Measurements from ENCODE around the gene MUC5B.
"Not testable (repeated sequence)": the region's sequence is repeated elsewhere in the genome, so short reads cannot be mapped to it uniquely, and the experiment has no call there.

The MUC5B gene

DNA sequence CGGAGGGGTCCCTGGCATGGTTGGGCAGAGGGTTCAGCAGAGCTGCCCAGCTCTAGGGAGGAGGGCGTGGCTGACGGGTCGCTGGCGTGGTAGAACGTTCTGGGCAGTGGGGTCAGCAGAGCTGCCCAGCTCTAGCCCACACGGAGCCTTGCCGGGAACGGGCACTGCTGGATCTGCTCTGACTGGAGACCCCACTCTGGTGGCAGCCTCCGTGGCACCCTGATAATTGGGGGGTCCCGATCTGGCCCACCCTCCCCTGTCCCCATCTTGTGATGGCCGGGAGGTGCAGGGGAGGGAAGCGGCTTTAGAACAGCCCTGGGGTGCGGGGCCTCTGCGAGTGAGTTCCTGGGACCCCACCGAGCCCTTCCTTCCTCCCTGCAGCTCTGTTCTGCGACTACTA is 43.2 kb upstream of the MUC5B start:
- no peak overlapping the region for H2AFZ ChIP-seq (ENCODE audit: low read depth, low read length)
- H3K4me1 ChIP-seq (ENCODE audit: insufficient read depth, low read length): no peaks in the 10 kb centered on the region
- H3K9me3 ChIP-seq (ENCODE audit: low read length): peaks cover 2% of the 10 kb centered on the region
- no peaks in the 10 kb centered on the region for H3K27me3 ChIP-seq (ENCODE audit: insufficient read depth, low read length)
- H3K4me3 ChIP-seq (ENCODE audit: low read length): no peak overlapping the region
- no peaks in the 10 kb centered on the region for H3K36me3 ChIP-seq (ENCODE audit: insufficient read depth, low read length)

DNA sequence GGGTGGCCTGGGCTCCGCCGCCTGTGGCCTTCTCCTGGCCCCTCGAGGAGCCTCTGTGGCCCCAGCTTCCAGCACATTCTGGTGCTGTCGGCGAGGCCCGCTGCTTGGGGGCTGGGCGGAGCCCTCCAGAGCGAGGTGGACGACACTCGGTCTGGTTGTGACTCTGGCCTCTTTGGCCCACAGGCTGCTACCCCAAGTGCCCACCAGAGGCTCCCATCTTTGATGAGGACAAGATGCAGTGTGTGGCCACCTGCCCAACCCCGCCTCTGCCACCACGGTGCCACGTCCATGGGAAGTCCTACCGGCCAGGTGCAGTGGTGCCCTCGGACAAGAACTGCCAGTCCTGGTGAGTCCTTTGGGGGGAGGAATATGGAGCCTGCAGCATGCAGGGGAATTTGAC is 42.7 kb upstream of the MUC5B start:
- H3K36me3 ChIP-seq (ENCODE audit: insufficient read depth, low read length): no peaks in the 10 kb centered on the region
- H3K4me1 ChIP-seq (ENCODE audit: insufficient read depth, low read length): no peaks in the 10 kb centered on the region
- no peaks in the 10 kb centered on the region for H3K27me3 ChIP-seq (ENCODE audit: insufficient read depth, low read length)
- H3K4me3 ChIP-seq (ENCODE audit: low read length): no peak overlapping the region
- peaks cover 6% of the 10 kb centered on the region for H3K9me3 ChIP-seq (ENCODE audit: low read length)
- H2AFZ ChIP-seq (ENCODE audit: low read depth, low read length): no peak overlapping the region

DNA sequence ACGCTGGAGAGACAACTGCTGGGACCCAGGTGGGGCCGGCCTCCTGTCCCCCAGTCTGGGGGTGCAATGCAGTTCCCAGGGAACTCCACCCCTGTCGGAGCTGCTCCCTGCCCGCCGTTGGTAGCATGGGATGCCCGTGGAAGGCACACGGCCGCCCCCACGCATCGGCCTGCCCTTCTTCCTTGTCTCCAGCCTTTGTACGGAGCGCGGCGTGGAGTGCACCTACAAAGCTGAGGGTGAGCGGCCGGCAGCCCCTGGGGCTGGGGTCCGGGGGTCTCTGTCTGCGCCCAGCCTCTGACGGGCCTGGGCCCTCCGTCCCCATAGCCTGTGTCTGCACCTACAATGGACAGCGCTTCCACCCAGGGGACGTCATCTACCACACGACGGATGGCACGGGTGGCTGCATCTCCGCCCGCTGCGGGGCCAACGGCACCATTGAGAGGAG is 41.9 kb upstream of the MUC5B start:
- Histone ChIP-seq H3K4me3 (ENCODE audit: low read length) (no peak overlapping the region), H3K36me3 (ENCODE audit: insufficient read depth, low read length) (no peaks in the 10 kb centered on the region), H3K27me3 (ENCODE audit: insufficient read depth, low read length) (no peaks in the 10 kb centered on the region), H2AFZ (ENCODE audit: low read depth, low read length) (no peak overlapping the region), H3K4me1 (ENCODE audit: insufficient read depth, low read length) (no peaks in the 10 kb centered on the region), H3K9me3 (ENCODE audit: low read length) (peaks cover 4% of the 10 kb centered on the region)

DNA sequence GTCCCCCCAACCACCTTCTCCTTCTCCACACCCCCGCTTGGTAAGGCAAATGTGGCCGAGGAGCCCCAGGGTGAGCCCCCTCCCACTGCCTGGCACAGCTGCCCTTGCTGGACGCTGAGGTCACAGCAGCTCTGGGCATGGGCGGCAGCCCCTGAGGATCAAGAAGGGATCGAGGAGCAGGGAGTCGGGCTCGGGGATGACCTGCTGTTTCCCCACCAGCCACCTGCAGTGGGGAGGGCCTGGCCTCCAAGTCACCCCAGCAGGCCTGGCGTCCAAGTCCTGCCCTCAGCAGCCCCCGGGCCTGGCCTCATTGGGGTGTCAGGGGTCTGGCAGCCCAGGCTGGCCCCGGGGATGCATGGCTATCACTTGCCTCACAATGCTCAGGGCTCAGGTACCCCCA is 41.4 kb upstream of the MUC5B start:
- Histone ChIP-seq H3K36me3 (ENCODE audit: insufficient read depth, low read length) (no peaks in the 10 kb centered on the region), H2AFZ (ENCODE audit: low read depth, low read length) (no peak overlapping the region), H3K4me1 (ENCODE audit: insufficient read depth, low read length) (no peaks in the 10 kb centered on the region), H3K9me3 (ENCODE audit: low read length) (peaks cover 7% of the 10 kb centered on the region), H3K4me3 (ENCODE audit: low read length) (no peak overlapping the region), H3K27me3 (ENCODE audit: insufficient read depth, low read length) (no peaks in the 10 kb centered on the region)

DNA sequence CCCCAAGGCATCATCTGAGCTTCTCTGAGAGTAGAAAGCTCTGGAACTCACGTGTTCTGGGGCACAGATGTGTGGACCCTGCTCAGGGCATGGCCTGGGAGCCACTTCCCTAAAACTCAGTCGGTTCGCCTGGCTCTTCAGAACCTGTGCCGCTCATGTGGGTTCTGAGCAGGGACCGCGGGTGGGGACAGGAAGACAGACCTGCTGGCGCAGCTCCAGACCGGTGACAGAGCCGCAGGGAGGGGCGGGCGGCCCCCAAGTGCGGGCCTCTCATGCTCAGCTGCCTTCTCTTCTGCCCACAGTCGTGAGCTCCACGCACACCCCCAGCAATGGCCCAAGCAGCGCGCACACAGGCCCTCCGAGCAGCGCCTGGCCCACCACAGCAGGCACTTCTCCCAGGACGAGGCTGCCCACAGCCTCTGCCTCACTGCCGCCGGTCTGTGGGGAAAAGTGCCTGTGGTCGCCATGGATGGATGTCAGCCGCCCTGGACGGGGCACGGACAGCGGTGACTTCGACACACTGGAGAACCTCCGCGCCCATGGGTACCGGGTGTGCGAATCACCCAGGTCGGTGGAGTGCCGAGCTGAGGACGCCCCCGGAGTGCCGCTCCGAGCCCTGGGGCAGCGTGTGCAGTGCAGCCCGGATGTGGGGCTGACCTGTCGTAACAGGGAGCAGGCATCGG is 40.9 kb upstream of the MUC5B start:
- no peak overlapping the region for H3K4me3 ChIP-seq (ENCODE audit: low read length)
- no peaks in the 10 kb centered on the region for H3K4me1 ChIP-seq (ENCODE audit: insufficient read depth, low read length)
- no peak overlapping the region for H2AFZ ChIP-seq (ENCODE audit: low read depth, low read length)
- H3K27me3 ChIP-seq (ENCODE audit: insufficient read depth, low read length): no peaks in the 10 kb centered on the region
- H3K36me3 ChIP-seq (ENCODE audit: insufficient read depth, low read length): no peaks in the 10 kb centered on the region
- peaks cover 8% of the 10 kb centered on the region for H3K9me3 ChIP-seq (ENCODE audit: low read length)

DNA sequence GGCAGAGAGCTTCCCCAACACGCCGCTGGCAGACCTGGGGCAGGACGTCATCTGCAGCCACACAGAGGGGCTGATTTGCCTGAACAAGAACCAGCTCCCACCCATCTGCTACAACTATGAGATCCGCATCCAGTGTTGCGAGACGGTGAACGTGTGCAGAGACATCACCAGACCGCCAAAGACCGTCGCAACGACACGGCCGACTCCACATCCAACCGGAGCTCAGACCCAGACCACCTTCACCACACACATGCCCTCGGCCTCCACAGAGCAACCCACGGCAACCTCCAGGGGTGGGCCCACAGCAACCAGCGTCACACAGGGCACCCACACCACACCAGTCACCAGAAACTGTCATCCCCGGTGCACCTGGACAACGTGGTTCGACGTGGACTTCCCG is 38.7 kb upstream of the MUC5B start:
- not testable (repeated sequence) for H3K36me3 ChIP-seq (ENCODE audit: insufficient read depth, low read length); H2AFZ ChIP-seq (ENCODE audit: low read depth, low read length); H3K27me3 ChIP-seq (ENCODE audit: insufficient read depth, low read length); H3K4me3 ChIP-seq (ENCODE audit: low read length); H3K9me3 ChIP-seq (ENCODE audit: low read length); H3K4me1 ChIP-seq (ENCODE audit: insufficient read depth, low read length)

DNA sequence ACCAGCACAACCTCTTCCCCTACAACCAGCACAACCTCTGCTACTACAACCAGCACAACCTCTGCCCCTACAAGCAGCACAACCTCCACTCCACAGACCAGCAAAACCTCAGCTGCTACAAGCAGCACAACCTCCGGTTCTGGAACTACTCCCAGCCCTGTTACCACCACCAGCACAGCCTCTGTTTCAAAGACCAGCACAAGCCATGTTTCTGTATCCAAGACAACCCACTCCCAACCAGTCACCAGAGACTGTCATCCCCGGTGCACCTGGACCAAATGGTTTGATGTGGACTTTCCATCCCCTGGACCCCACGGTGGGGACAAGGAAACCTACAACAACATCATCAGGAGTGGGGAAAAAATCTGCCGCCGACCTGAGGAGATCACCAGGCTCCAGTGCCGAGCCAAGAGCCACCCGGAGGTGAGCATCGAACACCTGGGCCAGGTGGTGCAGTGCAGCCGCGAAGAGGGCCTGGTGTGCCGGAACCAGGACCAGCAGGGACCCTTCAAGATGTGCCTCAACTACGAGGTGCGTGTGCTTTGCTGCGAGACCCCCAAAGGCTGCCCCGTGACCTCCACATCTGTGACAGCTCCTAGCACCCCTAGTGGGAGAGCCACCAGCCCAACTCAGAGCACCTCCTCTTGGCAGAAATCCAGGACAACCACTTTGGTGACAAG is 34.3 kb upstream of the MUC5B start:
- H3K9me3 ChIP-seq (ENCODE audit: low read length); H3K4me3 ChIP-seq (ENCODE audit: low read length); H2AFZ ChIP-seq (ENCODE audit: low read depth, low read length); H3K36me3 ChIP-seq (ENCODE audit: insufficient read depth, low read length); H3K27me3 ChIP-seq (ENCODE audit: insufficient read depth, low read length); H3K4me1 ChIP-seq (ENCODE audit: insufficient read depth, low read length): not testable (repeated sequence)

DNA sequence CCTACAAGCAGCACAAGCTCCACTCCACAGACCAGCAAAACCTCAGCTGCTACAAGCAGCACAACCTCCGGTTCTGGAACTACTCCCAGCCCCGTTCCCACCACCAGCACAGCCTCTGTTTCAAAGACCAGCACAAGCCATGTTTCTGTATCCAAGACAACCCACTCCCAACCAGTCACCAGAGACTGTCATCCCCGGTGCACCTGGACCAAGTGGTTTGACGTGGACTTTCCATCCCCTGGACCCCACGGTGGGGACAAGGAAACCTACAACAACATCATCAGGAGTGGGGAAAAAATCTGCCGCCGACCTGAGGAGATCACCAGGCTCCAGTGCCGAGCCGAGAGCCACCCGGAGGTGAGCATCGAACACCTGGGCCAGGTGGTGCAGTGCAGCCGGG is 33.0 kb upstream of the MUC5B start:
- H3K4me3 ChIP-seq (ENCODE audit: low read length); H3K9me3 ChIP-seq (ENCODE audit: low read length); H3K27me3 ChIP-seq (ENCODE audit: insufficient read depth, low read length); H3K36me3 ChIP-seq (ENCODE audit: insufficient read depth, low read length); H2AFZ ChIP-seq (ENCODE audit: low read depth, low read length); H3K4me1 ChIP-seq (ENCODE audit: insufficient read depth, low read length): not testable (repeated sequence)

DNA sequence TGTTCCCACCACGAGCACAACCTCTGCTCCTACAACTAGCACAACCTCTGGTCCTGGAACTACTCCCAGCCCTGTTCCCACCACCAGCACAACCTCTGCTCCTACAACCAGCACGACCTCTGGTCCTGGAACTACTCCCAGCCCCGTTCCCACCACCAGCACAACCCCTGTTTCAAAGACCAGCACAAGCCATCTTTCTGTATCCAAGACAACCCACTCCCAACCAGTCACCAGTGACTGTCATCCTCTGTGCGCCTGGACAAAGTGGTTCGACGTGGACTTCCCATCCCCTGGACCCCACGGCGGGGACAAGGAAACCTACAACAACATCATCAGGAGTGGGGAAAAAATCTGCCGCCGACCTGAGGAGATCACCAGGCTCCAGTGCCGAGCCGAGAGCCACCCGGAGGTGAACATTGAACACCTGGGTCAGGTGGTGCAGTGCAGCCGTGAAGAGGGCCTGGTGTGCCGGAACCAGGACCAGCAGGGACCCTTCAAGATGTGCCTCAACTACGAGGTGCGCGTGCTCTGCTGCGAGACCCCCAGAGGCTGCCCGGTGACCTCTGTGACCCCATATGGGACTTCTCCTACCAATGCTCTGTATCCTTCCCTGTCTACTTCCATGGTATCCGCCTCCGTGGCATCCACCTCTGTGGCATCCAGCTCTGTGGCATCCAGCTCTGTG is 30.9 kb upstream of the MUC5B start:
- H3K36me3 ChIP-seq (ENCODE audit: insufficient read depth, low read length); H3K4me3 ChIP-seq (ENCODE audit: low read length); H3K4me1 ChIP-seq (ENCODE audit: insufficient read depth, low read length); H3K9me3 ChIP-seq (ENCODE audit: low read length); H3K27me3 ChIP-seq (ENCODE audit: insufficient read depth, low read length); H2AFZ ChIP-seq (ENCODE audit: low read depth, low read length): not testable (repeated sequence)

DNA sequence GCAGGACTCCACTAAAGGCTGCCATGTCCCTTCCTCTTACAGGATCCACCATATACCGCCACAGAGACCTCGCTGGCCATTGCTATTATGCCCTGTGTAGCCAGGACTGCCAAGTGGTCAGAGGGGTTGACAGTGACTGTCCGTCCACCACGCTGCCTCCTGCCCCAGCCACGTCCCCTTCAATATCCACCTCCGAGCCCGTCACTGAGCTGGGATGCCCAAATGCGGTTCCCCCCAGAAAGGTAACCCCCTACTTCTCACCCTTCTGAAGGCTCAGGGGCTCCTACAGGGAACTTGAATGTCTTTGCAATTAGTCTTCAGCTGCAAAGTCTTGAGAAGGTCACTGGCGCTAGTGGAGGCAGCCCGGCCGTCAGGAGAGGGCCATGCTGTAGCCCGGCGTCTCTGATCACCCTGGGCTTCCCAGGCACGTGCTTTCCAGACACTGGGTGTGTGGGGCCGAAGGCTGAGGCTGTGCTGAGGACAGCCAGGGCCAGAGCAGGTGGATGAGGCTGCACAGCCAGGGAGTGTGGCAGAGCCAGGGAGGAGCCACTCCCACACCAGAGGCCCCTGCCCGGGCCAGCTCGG is 30.0 kb upstream of the MUC5B start:
- H3K4me3 ChIP-seq (ENCODE audit: low read length): no peak overlapping the region
- H3K27me3 ChIP-seq (ENCODE audit: insufficient read depth, low read length): no peaks in the 10 kb centered on the region
- no peaks in the 10 kb centered on the region for H3K36me3 ChIP-seq (ENCODE audit: insufficient read depth, low read length)
- no peaks in the 10 kb centered on the region for H3K4me1 ChIP-seq (ENCODE audit: insufficient read depth, low read length)
- H2AFZ ChIP-seq (ENCODE audit: low read depth, low read length): no peak overlapping the region
- no peaks in the 10 kb centered on the region for H3K9me3 ChIP-seq (ENCODE audit: low read length)

DNA sequence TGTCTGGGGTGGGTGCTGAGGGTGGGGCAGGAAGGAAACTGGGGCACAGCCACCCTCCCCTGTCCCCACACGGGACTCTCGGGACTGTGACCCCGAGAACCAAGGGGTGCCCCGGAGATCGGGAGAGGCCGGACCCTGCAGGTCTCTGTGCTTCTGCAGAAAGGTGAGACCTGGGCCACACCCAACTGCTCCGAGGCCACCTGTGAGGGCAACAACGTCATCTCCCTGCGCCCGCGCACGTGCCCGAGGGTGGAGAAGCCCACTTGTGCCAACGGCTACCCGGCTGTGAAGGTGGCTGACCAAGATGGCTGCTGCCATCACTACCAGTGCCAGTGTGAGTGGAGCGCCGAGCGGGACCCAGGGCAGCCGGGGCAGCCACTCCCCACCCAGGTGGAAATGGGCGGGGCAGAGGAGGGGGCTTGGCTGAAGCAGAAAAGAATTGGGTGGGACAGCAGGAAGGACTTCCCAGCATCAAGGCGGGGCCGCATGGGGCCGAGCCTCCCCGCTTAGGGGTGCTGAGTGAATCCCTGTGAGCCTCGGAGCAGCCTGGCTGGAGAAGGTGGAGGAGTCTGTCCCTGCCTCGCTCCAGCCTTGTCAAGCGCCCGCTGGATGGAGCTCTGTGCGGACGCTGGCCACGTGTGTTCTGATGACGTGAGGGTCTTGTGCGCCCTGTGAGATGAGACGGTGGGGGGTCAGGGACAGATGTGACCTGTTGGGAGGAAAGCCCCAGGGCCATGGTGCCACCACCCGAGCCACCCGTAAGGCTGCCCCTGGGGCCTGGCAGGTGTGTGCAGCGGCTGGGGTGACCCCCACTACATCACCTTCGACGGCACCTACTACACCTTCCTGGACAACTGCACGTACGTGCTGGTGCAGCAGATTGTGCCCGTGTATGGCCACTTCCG is 29.3 kb upstream of the MUC5B start:
- no peaks in the 10 kb centered on the region for H3K36me3 ChIP-seq (ENCODE audit: insufficient read depth, low read length)
- H3K4me3 ChIP-seq (ENCODE audit: low read length): no peak overlapping the region
- peaks cover 2% of the 10 kb centered on the region for H3K27me3 ChIP-seq (ENCODE audit: insufficient read depth, low read length)
- H3K9me3 ChIP-seq (ENCODE audit: low read length): no peaks in the 10 kb centered on the region
- H3K4me1 ChIP-seq (ENCODE audit: insufficient read depth, low read length): no peaks in the 10 kb centered on the region
- no peak overlapping the region for H2AFZ ChIP-seq (ENCODE audit: low read depth, low read length)

DNA sequence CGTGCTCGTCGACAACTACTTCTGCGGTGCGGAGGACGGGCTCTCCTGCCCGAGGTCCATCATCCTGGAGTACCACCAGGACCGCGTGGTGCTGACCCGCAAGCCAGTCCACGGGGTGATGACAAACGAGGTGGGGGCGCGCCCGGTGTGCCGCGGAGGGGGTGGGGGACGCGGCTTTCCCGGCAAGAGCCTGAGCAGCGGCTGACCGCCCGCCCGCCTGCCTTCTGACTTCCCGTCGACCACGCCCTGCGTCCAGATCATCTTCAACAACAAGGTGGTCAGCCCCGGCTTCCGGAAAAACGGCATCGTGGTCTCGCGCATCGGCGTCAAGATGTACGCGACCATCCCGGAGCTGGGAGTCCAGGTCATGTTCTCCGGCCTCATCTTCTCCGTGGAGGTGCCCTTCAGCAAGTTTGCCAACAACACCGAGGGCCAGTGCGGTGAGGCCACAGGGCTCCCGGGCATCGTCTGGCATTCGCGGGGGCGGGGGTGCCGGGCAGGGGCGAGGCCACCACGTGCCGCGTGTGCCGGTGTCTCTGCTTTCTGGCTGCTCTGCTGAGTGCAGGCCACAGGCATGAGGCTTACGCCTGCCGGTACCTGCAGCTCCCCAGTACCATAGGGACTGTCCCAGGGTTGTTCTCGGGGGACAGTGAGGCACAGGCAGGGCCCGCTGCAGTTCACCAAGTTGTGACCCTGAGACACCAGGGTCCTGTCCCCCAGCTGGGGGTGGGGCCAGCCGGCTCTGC is 28.5 kb upstream of the MUC5B start:
- Histone ChIP-seq H3K4me3 (ENCODE audit: low read length) (no peak overlapping the region), H3K27me3 (ENCODE audit: insufficient read depth, low read length) (peaks cover 10% of the 10 kb centered on the region), H3K36me3 (ENCODE audit: insufficient read depth, low read length) (no peaks in the 10 kb centered on the region), H2AFZ (ENCODE audit: low read depth, low read length) (no peak overlapping the region), H3K9me3 (ENCODE audit: low read length) (no peaks in the 10 kb centered on the region), H3K4me1 (ENCODE audit: insufficient read depth, low read length) (no peaks in the 10 kb centered on the region)

All from neuron (in vitro differentiated cells).